ENCODE data around the gene MSH2. TPM values are rescaled to one million over a fixed set of nuclear protein-coding genes. Genes with fewer than 3 reads are reported as not detected.
"Not testable (repeated sequence)": the region's sequence is repeated elsewhere in the genome, so short reads cannot be mapped to it uniquely, and the experiment has no call there.

MSH2 gene
- total RNA-seq, result 66.2 and 66.7 TPM in 2 replicates

GRCh38 chr2:47402805-47403608 is at the start of gene MSH2:
Gene MSH2, plus strand, starts transcription at chr2:47403156. Its CDS starts 36 bp downstream, at chr2:47403192.
- intact Hi-C loops (cut with micrococcal nuclease), result loop anchor here (1.0 to 5.0 kb wide), 3 partner anchors 118 to 504 kb away; partner anchors contain the start of gene FBXO11
- H3K9me3 Mint-ChIP-seq, result no peaks in the 10 kb centered on the region
- H3K36me3 Mint-ChIP-seq (ENCODE audit: low read depth), result peaks cover 31% of the 10 kb centered on the region
- peaks cover 27% of the 10 kb centered on the region for H3K4me1 Mint-ChIP-seq (ENCODE audit: low read depth)
- peak; percentile 92 for DNase-seq (ENCODE audit: low spot score)
- peak within 1 kb of the TSS; percentile 94 for H3K27ac Mint-ChIP-seq
- peak within 1 kb of the TSS; percentile 99 for H3K4me3 Mint-ChIP-seq (ENCODE audit: low read depth)
- no peaks in the 10 kb centered on the region for H3K27me3 Mint-ChIP-seq (ENCODE audit: low read depth)

- Mint-ChIP-seq H3K27me3 (ENCODE audit: low read depth) (no peaks in the 10 kb centered on the region), H3K36me3 (ENCODE audit: low read depth) (no peaks in the 10 kb centered on the region), H3K4me3 (ENCODE audit: low read depth) (no peak overlapping the region), H3K9me3 (no peaks in the 10 kb centered on the region), H3K27ac (no peak overlapping the region), H3K4me1 (ENCODE audit: low read depth) (no peaks in the 10 kb centered on the region)
- intact Hi-C loops (cut with micrococcal nuclease), result no loop called here
- no peak for DNase-seq (ENCODE audit: low spot score)
These were observed 48.7 kb upstream of the MSH2 start for GRCh38 chr2:47354013-47354847.

- no peaks in the 10 kb centered on the region for H3K36me3 Mint-ChIP-seq (ENCODE audit: low read depth)
- intact Hi-C loops (cut with micrococcal nuclease), result no loop called here
These were observed 48.1 kb upstream of the MSH2 start for GRCh38 chr2:47354848-47355204.

GRCh38 chr2:47357483-47357882 is 45.5 kb upstream of the MSH2 start:
- Mint-ChIP-seq H3K27me3 (ENCODE audit: low read depth) (no peaks in the 10 kb centered on the region), H3K36me3 (ENCODE audit: low read depth) (no peaks in the 10 kb centered on the region), H3K4me3 (ENCODE audit: low read depth) (no peak overlapping the region), H3K9me3 (no peaks in the 10 kb centered on the region), H3K27ac (no peak overlapping the region), H3K4me1 (ENCODE audit: low read depth) (peaks cover 4% of the 10 kb centered on the region)
- DNase-seq (ENCODE audit: low spot score), result no peak
- intact Hi-C loops (cut with micrococcal nuclease), result no loop called here

More at GRCh38 chr2:47354848-47355204, 48.1 kb upstream of the MSH2 start:
- Mint-ChIP-seq H3K27me3 (ENCODE audit: low read depth) (no peaks in the 10 kb centered on the region), H3K4me1 (ENCODE audit: low read depth) (peaks cover 3% of the 10 kb centered on the region), H3K4me3 (ENCODE audit: low read depth) (no peak overlapping the region), H3K27ac (no peak overlapping the region), H3K9me3 (no peaks in the 10 kb centered on the region)
- no peak for DNase-seq (ENCODE audit: low spot score)

GRCh38 chr2:47359375-47359868 is 43.5 kb upstream of the MSH2 start:
- Mint-ChIP-seq H3K36me3 (ENCODE audit: low read depth) (no peaks in the 10 kb centered on the region), H3K9me3 (no peaks in the 10 kb centered on the region)

GRCh38 chr2:47360283-47360682 is 42.7 kb upstream of the MSH2 start:
- no peaks in the 10 kb centered on the region for H3K9me3 Mint-ChIP-seq
- no peaks in the 10 kb centered on the region for H3K27me3 Mint-ChIP-seq (ENCODE audit: low read depth)
- DNase-seq (ENCODE audit: low spot score), result no peak
- no peak overlapping the region for H3K27ac Mint-ChIP-seq
- intact Hi-C loops (cut with micrococcal nuclease), result no loop called here
- peaks cover 4% of the 10 kb centered on the region for H3K4me1 Mint-ChIP-seq (ENCODE audit: low read depth)
- no peak overlapping the region for H3K4me3 Mint-ChIP-seq (ENCODE audit: low read depth)
- no peaks in the 10 kb centered on the region for H3K36me3 Mint-ChIP-seq (ENCODE audit: low read depth)

More at GRCh38 chr2:47359375-47359868, 43.5 kb upstream of the MSH2 start:
- DNase-seq (ENCODE audit: low spot score), result no peak
- H3K4me1 Mint-ChIP-seq (ENCODE audit: low read depth), result peaks cover 4% of the 10 kb centered on the region
- no peaks in the 10 kb centered on the region for H3K27me3 Mint-ChIP-seq (ENCODE audit: low read depth)
- H3K4me3 Mint-ChIP-seq (ENCODE audit: low read depth), result no peak overlapping the region
- intact Hi-C loops (cut with micrococcal nuclease), result no loop called here
- H3K27ac Mint-ChIP-seq, result no peak overlapping the region

GRCh38 chr2:47360927-47361326 is 42.0 kb upstream of the MSH2 start:
- H3K27ac Mint-ChIP-seq, result no peak overlapping the region
- H3K36me3 Mint-ChIP-seq (ENCODE audit: low read depth), result no peaks in the 10 kb centered on the region
- no peak for DNase-seq (ENCODE audit: low spot score)
- H3K4me1 Mint-ChIP-seq (ENCODE audit: low read depth), result peaks cover 4% of the 10 kb centered on the region
- no peaks in the 10 kb centered on the region for H3K27me3 Mint-ChIP-seq (ENCODE audit: low read depth)
- H3K4me3 Mint-ChIP-seq (ENCODE audit: low read depth), result no peak overlapping the region
- H3K9me3 Mint-ChIP-seq, result no peaks in the 10 kb centered on the region
- intact Hi-C loops (cut with micrococcal nuclease), result no loop called here

- intact Hi-C loops (cut with micrococcal nuclease); H3K9me3 Mint-ChIP-seq; H3K36me3 Mint-ChIP-seq (ENCODE audit: low read depth); H3K27me3 Mint-ChIP-seq (ENCODE audit: low read depth); H3K27ac Mint-ChIP-seq; DNase-seq (ENCODE audit: low spot score); H3K4me1 Mint-ChIP-seq (ENCODE audit: low read depth); H3K4me3 Mint-ChIP-seq (ENCODE audit: low read depth): not testable (repeated sequence)
These were observed 41.3 kb upstream of the MSH2 start for GRCh38 chr2:47361505-47362229.

- Mint-ChIP-seq H3K4me3 (ENCODE audit: low read depth) (no peak overlapping the region), H3K27me3 (ENCODE audit: low read depth) (peaks cover 21% of the 10 kb centered on the region), H3K36me3 (ENCODE audit: low read depth) (no peaks in the 10 kb centered on the region), H3K4me1 (ENCODE audit: low read depth) (no peaks in the 10 kb centered on the region), H3K27ac (no peak overlapping the region), H3K9me3 (no peaks in the 10 kb centered on the region)
- intact Hi-C loops (cut with micrococcal nuclease), result no loop called here
- DNase-seq (ENCODE audit: low spot score), result no peak
These were observed 29.2 kb upstream of the MSH2 start for GRCh38 chr2:47373747-47374146.

GRCh38 chr2:47375307-47375706 is 27.6 kb upstream of the MSH2 start:
- no peak overlapping the region for H3K4me3 Mint-ChIP-seq (ENCODE audit: low read depth)
- intact Hi-C loops (cut with micrococcal nuclease), result no loop called here
- H3K27ac Mint-ChIP-seq, result no peak overlapping the region
- no peaks in the 10 kb centered on the region for H3K9me3 Mint-ChIP-seq
- DNase-seq (ENCODE audit: low spot score), result no peak
- H3K27me3 Mint-ChIP-seq (ENCODE audit: low read depth), result peaks cover 20% of the 10 kb centered on the region
- no peaks in the 10 kb centered on the region for H3K36me3 Mint-ChIP-seq (ENCODE audit: low read depth)
- H3K4me1 Mint-ChIP-seq (ENCODE audit: low read depth), result no peaks in the 10 kb centered on the region

GRCh38 chr2:47379384-47379783 is 23.6 kb upstream of the MSH2 start:
- Mint-ChIP-seq H3K4me1 (ENCODE audit: low read depth) (no peaks in the 10 kb centered on the region), H3K27me3 (ENCODE audit: low read depth) (peaks cover 6% of the 10 kb centered on the region), H3K9me3 (no peaks in the 10 kb centered on the region), H3K27ac (no peak overlapping the region), H3K4me3 (ENCODE audit: low read depth) (no peak overlapping the region), H3K36me3 (ENCODE audit: low read depth) (no peaks in the 10 kb centered on the region)
- DNase-seq (ENCODE audit: low spot score), result no peak
- intact Hi-C loops (cut with micrococcal nuclease), result no loop called here

GRCh38 chr2:47381408-47381807 is 21.5 kb upstream of the MSH2 start:
- Mint-ChIP-seq H3K36me3 (ENCODE audit: low read depth) (no peaks in the 10 kb centered on the region), H3K9me3 (no peaks in the 10 kb centered on the region), H3K27me3 (ENCODE audit: low read depth) (peaks cover 11% of the 10 kb centered on the region), H3K27ac (no peak overlapping the region), H3K4me3 (ENCODE audit: low read depth) (no peak overlapping the region), H3K4me1 (ENCODE audit: low read depth) (no peaks in the 10 kb centered on the region)
- intact Hi-C loops (cut with micrococcal nuclease), result no loop called here
- no peak for DNase-seq (ENCODE audit: low spot score)

Measured in activated T-helper 2 cell treated with anti-CD3 and anti-CD28 coated beads, Interferon-gamma antibody, Interleukin-2, Interleukin-4, amounts not matched to agents 10 μg/mL and 5 μg/mL and 100 μg/mL, durations not matched to agents 14 hours and 24 hours and 36 hours (primary cell).